ENCODE data around the gene DPP6.

GRCh38 chr7:154587792-154588191, 535.6 kb downstream of the DPP6 start:
- TF ChIP-seq CTCF (IDR thresholded peaks at IDR 0.05) (no peak), POLR2AphosphoS5 (IDR thresholded peaks at IDR 0.05) (no peak)
